ENCODE results near the gene TIAM1.

TIAM1 gene

GRCh38 chr21:31130821-31131220, 213.2 kb downstream of the TIAM1 start:
- POLR2A ChIA-PET = no interaction called here
- no peak overlapping the region for H3K4me3 ChIP-seq (ENCODE audit: low read depth, low read length)
- TF ChIP-seq CTCF (IDR thresholded peaks at IDR 0.05; ENCODE audit: insufficient read depth, low read length, missing control alignments) = no peak
- CTCF ChIA-PET = no interaction called here
- DNase-seq (ENCODE audit: low read depth, low spot score) = no peak

GRCh38 chr21:31128234-31128633, 215.8 kb downstream of the TIAM1 start:
- no peak for DNase-seq (ENCODE audit: low read depth, low spot score)
- H3K4me3 ChIP-seq (ENCODE audit: low read depth, low read length) = no peak overlapping the region
- ChIA-PET POLR2A (no interaction called here), CTCF (interaction anchor here (0.9 to 2.0 kb wide), 2 partner anchors 9 to 453 kb away, joined by 3 to 5 read pairs; no protein-coding TSS in a partner anchor)
- no peak for TF ChIP-seq CTCF (IDR thresholded peaks at IDR 0.05; ENCODE audit: insufficient read depth, low read length, missing control alignments)

GRCh38 chr21:31124010-31124409, 220.1 kb downstream of the TIAM1 start:
- no peak for TF ChIP-seq CTCF (IDR thresholded peaks at IDR 0.05; ENCODE audit: insufficient read depth, low read length, missing control alignments)
- ChIA-PET POLR2A (no interaction called here), CTCF (interaction anchor here (1.2 to 2.4 kb wide), 2 partner anchors 25 to 57 kb away, joined by 3 to 8 read pairs; no protein-coding TSS in a partner anchor)
- H3K4me3 ChIP-seq (ENCODE audit: low read depth, low read length) = no peak overlapping the region
- DNase-seq (ENCODE audit: low read depth, low spot score) = no peak

- TF ChIP-seq CTCF (IDR thresholded peaks at IDR 0.05; ENCODE audit: insufficient read depth, low read length, missing control alignments) = no peak
- DNase-seq (ENCODE audit: low read depth, low spot score) = no peak
- POLR2A ChIA-PET = no interaction called here
- no peak overlapping the region for H3K4me3 ChIP-seq (ENCODE audit: low read depth, low read length)
- CTCF ChIA-PET = interaction anchor here (0.8 to 4.3 kb wide), 2 partner anchors 9 to 61 kb away, joined by 3 to 29 read pairs; no protein-coding TSS in a partner anchor
These were observed 224.9 kb downstream of the TIAM1 start for GRCh38 chr21:31119199-31119598.

GRCh38 chr21:31117128-31117916, 226.7 kb downstream of the TIAM1 start:
- ChIA-PET POLR2A (no interaction called here), CTCF (interaction anchor here (0.8 to 4.3 kb wide), 9 partner anchors 9 to 487 kb away, joined by 3 to 29 read pairs (median 4); no protein-coding TSS in a partner anchor)
- H3K4me3 ChIP-seq (ENCODE audit: low read depth, low read length) = no peak overlapping the region
- DNase-seq (ENCODE audit: low read depth, low spot score) = peak; percentile 61
- TF ChIP-seq CTCF (IDR thresholded peaks at IDR 0.05; ENCODE audit: insufficient read depth, low read length, missing control alignments) = no peak

- DNase-seq (ENCODE audit: low read depth, low spot score) = no peak
- ChIA-PET POLR2A (no interaction called here), CTCF (interaction anchor here (23.8 kb wide), 1 partner anchor 65 kb away, joined by 568 read pairs; no protein-coding TSS in a partner anchor)
- TF ChIP-seq CTCF (IDR thresholded peaks at IDR 0.05; ENCODE audit: insufficient read depth, low read length, missing control alignments) = no peak
- H3K4me3 ChIP-seq (ENCODE audit: low read depth, low read length) = no peak overlapping the region
These were observed 228.8 kb downstream of the TIAM1 start for GRCh38 chr21:31115249-31115648.

Measured in AG04449 (cell line).